IMR-90 (cell line): ENCODE results near the gene DEPDC5.

Source experiments
- CTCF ChIP-seq: conservative IDR thresholded peaks from 2 replicates; pipeline ENCODE4 v1.5.1; 2012; ENCODE audit warnings: mild to moderate bottlenecking, low read depth, low read length, improper control_type of control experiment
- NFE2L2 ChIP-seq: fragments of 150-350 bp; IDR thresholded peaks from 2 replicates; pipeline ENCODE4 v1.6.1; 2016; ENCODE audit warnings: low read depth, mild to moderate bottlenecking, low read length
- POLR2A ChIP-seq: IDR thresholded peaks from 2 replicates; pipeline ENCODE4 v1.6.1; 2012; ENCODE audit warnings: mild to moderate bottlenecking, low read depth, low read length
- USF2 ChIP-seq: fragments of 150-350 bp; IDR thresholded peaks from 2 replicates; pipeline ENCODE4 v1.6.1; 2017; ENCODE audit warnings: mild to moderate bottlenecking, antibody characterized with exemption, low read length, low read depth

- TF ChIP-seq USF2 (no peak), POLR2A (no peak), CTCF (no peak), NFE2L2 (no peak)
Observed at GRCh38 chr22:31730344-31730711, 23.5 kb upstream of the DEPDC5 start.
